ENCODE measurements around the gene RETREG1.

RETREG1 gene

DNA sequence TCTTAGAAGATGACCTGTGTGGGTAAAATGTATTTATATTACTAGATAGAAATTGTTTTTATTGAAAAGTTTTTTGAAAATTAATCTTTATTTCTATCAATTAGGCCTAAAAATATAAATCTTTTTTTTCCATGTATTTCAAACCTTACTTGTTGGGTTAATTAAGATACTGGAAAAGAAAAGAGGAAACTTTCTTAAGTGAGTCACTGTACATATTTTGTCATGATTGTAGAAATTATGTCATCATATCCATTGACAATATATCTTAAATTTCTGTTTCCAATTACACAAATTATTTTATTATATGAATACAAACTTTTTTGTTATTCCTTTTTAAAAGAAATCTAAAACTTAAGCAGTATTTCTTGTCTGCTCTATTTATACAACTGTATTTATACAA is 53.1 kb downstream of the RETREG1 start:
- Histone ChIP-seq H3K4me3 (ENCODE audit: low read depth, low read length) (no peak overlapping the region), H3K36me3 (no peaks in the 10 kb centered on the region), H3K9me3 (ENCODE audit: severe bottlenecking) (no peaks in the 10 kb centered on the region), H3K27ac (no peak overlapping the region), H3K27me3 (ENCODE audit: insufficient read depth, low read depth, severe bottlenecking) (no peaks in the 10 kb centered on the region)
- TF ChIP-seq, protein P1, sequence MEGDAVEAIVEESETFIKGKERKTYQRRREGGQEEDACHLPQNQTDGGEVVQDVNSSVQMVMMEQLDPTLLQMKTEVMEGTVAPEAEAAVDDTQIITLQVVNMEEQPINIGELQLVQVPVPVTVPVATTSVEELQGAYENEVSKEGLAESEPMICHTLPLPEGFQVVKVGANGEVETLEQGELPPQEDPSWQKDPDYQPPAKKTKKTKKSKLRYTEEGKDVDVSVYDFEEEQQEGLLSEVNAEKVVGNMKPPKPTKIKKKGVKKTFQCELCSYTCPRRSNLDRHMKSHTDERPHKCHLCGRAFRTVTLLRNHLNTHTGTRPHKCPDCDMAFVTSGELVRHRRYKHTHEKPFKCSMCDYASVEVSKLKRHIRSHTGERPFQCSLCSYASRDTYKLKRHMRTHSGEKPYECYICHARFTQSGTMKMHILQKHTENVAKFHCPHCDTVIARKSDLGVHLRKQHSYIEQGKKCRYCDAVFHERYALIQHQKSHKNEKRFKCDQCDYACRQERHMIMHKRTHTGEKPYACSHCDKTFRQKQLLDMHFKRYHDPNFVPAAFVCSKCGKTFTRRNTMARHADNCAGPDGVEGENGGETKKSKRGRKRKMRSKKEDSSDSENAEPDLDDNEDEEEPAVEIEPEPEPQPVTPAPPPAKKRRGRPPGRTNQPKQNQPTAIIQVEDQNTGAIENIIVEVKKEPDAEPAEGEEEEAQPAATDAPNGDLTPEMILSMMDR (IDR thresholded peaks at IDR 0.05; ENCODE audit: low read depth, low read length) = no peak
- DNase-seq = no peak

DNA sequence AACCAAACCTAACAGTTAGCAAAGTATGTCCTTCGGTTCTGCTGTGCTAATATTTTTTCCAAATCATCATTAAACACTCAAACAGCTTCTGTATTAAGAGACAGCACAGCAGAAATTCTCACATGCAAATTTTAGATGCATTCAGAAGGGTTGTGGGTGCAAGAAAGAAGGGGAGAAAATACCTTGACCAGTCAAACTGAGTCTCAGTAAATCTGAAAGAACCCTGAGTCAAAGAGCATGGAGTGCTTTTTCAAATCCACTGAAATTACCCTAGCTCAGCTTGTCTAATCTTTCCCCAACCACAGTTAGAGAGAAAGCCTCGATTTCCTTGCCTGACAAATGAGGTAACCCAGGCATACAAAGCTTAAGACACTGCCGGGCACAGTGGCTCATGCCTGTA is 55.1 kb downstream of the RETREG1 start:
- Histone ChIP-seq H3K9me3 (ENCODE audit: severe bottlenecking) (no peaks in the 10 kb centered on the region), H3K36me3 (no peaks in the 10 kb centered on the region), H3K27ac (no peak overlapping the region), H3K27me3 (ENCODE audit: insufficient read depth, low read depth, severe bottlenecking) (no peaks in the 10 kb centered on the region), H3K4me3 (ENCODE audit: low read depth, low read length) (no peak overlapping the region)
- DNase-seq = no peak
- TF ChIP-seq, protein P1 (IDR thresholded peaks at IDR 0.05; ENCODE audit: low read depth, low read length) = no peak

DNA sequence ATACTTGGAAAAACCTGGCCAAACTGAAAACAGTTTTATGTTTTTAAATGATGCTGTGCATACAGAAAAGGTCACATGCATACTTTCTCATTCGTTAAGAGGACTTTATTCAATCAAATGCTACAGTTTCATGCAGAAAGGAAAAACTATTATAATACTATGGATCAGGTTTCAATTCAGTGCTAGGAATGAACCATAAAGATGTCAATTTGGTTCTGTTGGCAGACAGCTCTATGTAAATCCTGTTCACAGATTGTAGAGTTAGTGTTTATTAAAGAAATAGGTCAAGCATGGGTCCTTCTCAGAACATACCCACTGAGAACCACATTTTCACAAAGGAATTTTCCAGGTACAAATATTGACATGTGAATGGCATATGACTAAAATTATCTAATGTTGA is 57.1 kb downstream of the RETREG1 start:
- Histone ChIP-seq H3K27ac (no peak overlapping the region), H3K36me3 (no peaks in the 10 kb centered on the region), H3K9me3 (ENCODE audit: severe bottlenecking) (no peaks in the 10 kb centered on the region), H3K4me3 (ENCODE audit: low read depth, low read length) (no peak overlapping the region), H3K27me3 (ENCODE audit: insufficient read depth, low read depth, severe bottlenecking) (no peaks in the 10 kb centered on the region)
- TF ChIP-seq, protein P1 (IDR thresholded peaks at IDR 0.05; ENCODE audit: low read depth, low read length) = no peak
- DNase-seq = no peak

DNA sequence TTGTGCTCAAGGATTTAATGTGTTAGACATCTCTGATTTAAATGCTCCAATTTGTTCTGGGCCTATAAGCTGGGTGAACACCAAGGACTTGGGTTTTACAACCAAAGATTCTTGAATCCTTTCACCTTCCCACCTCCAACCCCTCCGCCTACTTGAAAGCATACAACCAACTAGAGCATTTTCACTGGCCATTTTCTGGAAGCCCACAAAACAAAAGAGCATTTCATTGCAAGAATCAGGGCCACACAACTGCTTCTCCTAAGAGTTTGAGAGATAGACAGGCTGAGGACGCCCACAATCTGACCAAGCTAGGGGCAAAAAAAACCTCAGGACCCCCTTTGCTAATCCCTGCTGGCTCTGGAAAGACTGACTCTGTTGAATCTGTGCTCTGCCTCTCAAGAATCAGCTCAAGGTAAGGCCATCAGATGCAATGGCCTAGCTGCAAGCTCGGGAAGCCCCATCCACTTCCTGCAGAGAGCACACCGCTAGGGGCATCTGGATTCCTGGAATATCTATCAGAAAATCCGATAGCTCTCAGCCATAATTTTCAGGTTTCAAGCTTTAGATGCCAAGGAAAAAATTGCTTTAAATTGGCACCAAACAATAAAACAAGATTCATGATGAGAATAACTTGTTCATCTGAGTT is 57.7 kb downstream of the RETREG1 start:
- H3K27me3 ChIP-seq (ENCODE audit: insufficient read depth, low read depth, severe bottlenecking) = no peaks in the 10 kb centered on the region
- H3K27ac ChIP-seq = no peak overlapping the region
- no peak overlapping the region for H3K4me3 ChIP-seq (ENCODE audit: low read depth, low read length)
- H3K9me3 ChIP-seq (ENCODE audit: severe bottlenecking) = no peaks in the 10 kb centered on the region
- no peaks in the 10 kb centered on the region for H3K36me3 ChIP-seq
- TF ChIP-seq, protein P1 (IDR thresholded peaks at IDR 0.05; ENCODE audit: low read depth, low read length) = no peak
- DNase-seq = no peak

DNA sequence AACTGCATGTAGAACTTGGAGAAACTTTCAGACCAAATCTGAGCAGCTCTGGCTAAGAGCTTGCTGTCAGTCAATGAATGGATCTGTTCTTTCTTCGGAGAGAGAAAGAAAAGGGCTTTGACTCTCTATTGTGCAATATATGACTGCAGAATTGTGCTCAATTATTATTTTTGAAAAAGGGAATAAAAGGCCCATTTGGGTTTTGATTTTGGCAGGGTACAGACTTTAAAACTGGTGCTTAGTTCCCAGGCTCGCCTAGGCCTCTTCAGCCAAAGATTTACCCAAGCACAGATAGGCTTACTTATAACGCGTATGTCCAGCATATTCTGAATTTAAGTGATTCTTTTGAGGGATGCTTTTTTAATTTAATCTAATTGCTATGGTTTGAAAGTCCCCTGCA is 59.3 kb downstream of the RETREG1 start:
- Histone ChIP-seq H3K4me3 (ENCODE audit: low read depth, low read length) (no peak overlapping the region), H3K27ac (no peak overlapping the region), H3K9me3 (ENCODE audit: severe bottlenecking) (no peaks in the 10 kb centered on the region), H3K27me3 (ENCODE audit: insufficient read depth, low read depth, severe bottlenecking) (no peaks in the 10 kb centered on the region), H3K36me3 (no peaks in the 10 kb centered on the region)
- no peak for DNase-seq
- TF ChIP-seq, protein P1 (IDR thresholded peaks at IDR 0.05; ENCODE audit: low read depth, low read length) = no peak

DNA sequence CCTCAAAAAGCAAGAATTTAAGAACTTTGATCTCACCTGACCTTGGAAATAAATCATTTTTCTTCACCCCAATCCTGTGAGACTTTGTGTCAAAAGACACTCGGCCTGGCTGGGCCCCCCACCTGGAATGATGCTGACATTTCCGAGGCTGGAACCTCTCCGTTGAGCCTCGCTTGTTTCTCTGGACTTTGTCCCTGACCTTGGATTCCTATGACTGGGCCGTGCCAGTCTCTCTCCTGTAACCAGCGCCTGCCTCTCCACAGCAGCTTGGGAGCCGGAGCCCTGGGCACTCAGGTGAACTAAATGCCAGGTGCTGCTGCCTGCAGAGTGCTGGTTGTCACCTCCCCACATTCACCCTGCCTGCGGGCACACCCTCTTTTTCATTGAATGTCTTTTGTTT is 62.7 kb downstream of the RETREG1 start:
- TF ChIP-seq, protein P1 (IDR thresholded peaks at IDR 0.05; ENCODE audit: low read depth, low read length) = no peak
- Histone ChIP-seq H3K4me3 (ENCODE audit: low read depth, low read length) (no peak overlapping the region), H3K27me3 (ENCODE audit: insufficient read depth, low read depth, severe bottlenecking) (no peaks in the 10 kb centered on the region), H3K27ac (no peak overlapping the region), H3K9me3 (ENCODE audit: severe bottlenecking) (no peaks in the 10 kb centered on the region), H3K36me3 (no peaks in the 10 kb centered on the region)
- DNase-seq = no peak

Measured in WERI-Rb-1 (cell line).